Measurements from ENCODE around the gene TRPM3. TPM values are rescaled to one million over a fixed set of nuclear protein-coding genes. Genes with fewer than 3 reads are reported as not detected.

The TRPM3 gene
- total RNA-seq, 1 experiment from 2014 or later, result not detected

DNA sequence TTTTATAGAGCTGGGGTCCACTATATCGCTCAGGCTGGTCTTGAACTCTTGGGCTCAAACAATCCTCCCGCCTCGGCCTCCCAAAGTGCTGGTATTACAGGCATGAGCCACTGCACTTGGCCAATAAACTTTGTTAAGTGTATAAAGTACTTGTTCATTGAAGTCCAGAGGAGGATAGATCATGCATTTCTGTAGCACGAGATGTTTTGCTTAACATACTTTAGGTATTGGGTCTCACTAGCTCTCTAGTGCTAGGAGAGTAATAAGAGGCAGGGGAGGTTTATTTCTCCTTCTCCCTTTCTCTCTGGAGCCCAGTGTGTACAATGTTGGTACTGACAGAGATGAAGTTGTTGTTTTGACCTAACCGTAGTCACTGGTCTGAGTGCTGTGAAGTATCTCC is 581.4 kb downstream of the TRPM3 start:
- POLR2A ChIA-PET, result no interaction called here
- intact Hi-C loops (cut with micrococcal nuclease; ENCODE audit: unreplicated experiment), result no loop called here
- no peak overlapping the region for H3K27ac Mint-ChIP-seq (ENCODE audit: unreplicated experiment)
- no peaks in the 10 kb centered on the region for H3K9me3 Mint-ChIP-seq (ENCODE audit: unreplicated experiment)
- Histone ChIP-seq H3K27me3 (replicated peaks; ENCODE audit: control insufficient read depth, insufficient read depth, low read length) (no peaks in the 10 kb centered on the region), H3K4me1 (no peaks in the 10 kb centered on the region), H3K4me3 (ENCODE audit: low read depth, low read length) (no peak overlapping the region), H3K9me3 (no peaks in the 10 kb centered on the region), H3K36me3 (ENCODE audit: control insufficient read depth, insufficient read depth, low read length) (no peaks in the 10 kb centered on the region)
- H3K4me1 Mint-ChIP-seq (ENCODE audit: low read depth, unreplicated experiment), result no peaks in the 10 kb centered on the region
- no peaks in the 10 kb centered on the region for H3K36me3 Mint-ChIP-seq (ENCODE audit: insufficient read depth, unreplicated experiment)
- no peaks in the 10 kb centered on the region for H3K27me3 Mint-ChIP-seq (ENCODE audit: insufficient read depth, unreplicated experiment)
- no TSS peak for BruUV-seq (replicated peaks)
- no peak for DNase-seq
- CTCF ChIA-PET, result no interaction called here
- H3K4me3 Mint-ChIP-seq (ENCODE audit: unreplicated experiment), result no peak overlapping the region
- TF ChIP-seq CTCF (IDR thresholded peaks at IDR 0.05; ENCODE audit: insufficient read depth in 1 of 2, low read depth in 1 of 2, low read length in 1 of 2, severe bottlenecking in 1 of 2, unreplicated experiment in 1 of 2), result no peak

- no TSS peak for BruUV-seq (replicated peaks)
- no peaks in the 10 kb centered on the region for H3K36me3 ChIP-seq (ENCODE audit: control insufficient read depth, insufficient read depth, low read length)
- ChIA-PET CTCF (no interaction called here), POLR2A (no interaction called here)
- H3K36me3 Mint-ChIP-seq (ENCODE audit: insufficient read depth, unreplicated experiment), result no peaks in the 10 kb centered on the region
- H3K4me1 Mint-ChIP-seq (ENCODE audit: low read depth, unreplicated experiment), result no peaks in the 10 kb centered on the region
- intact Hi-C loops (cut with micrococcal nuclease; ENCODE audit: unreplicated experiment), result no loop called here
- no peak for DNase-seq
- no peaks in the 10 kb centered on the region for H3K27me3 ChIP-seq (replicated peaks; ENCODE audit: control insufficient read depth, insufficient read depth, low read length)
- no peak for TF ChIP-seq CTCF (IDR thresholded peaks at IDR 0.05; ENCODE audit: insufficient read depth in 1 of 2, low read depth in 1 of 2, low read length in 1 of 2, severe bottlenecking in 1 of 2, unreplicated experiment in 1 of 2)
- H3K4me3 Mint-ChIP-seq (ENCODE audit: unreplicated experiment), result no peak overlapping the region
- H3K27ac Mint-ChIP-seq (ENCODE audit: unreplicated experiment), result no peak overlapping the region
- no peaks in the 10 kb centered on the region for H3K4me1 ChIP-seq
- H3K27me3 Mint-ChIP-seq (ENCODE audit: insufficient read depth, unreplicated experiment), result no peaks in the 10 kb centered on the region
- H3K9me3 ChIP-seq, result no peaks in the 10 kb centered on the region
- no peak overlapping the region for H3K4me3 ChIP-seq (ENCODE audit: low read depth, low read length)
- H3K9me3 Mint-ChIP-seq (ENCODE audit: unreplicated experiment), result no peaks in the 10 kb centered on the region
These were observed 581.9 kb downstream of the TRPM3 start for GRCh38 chr9:70539526-70539925.

GRCh38 chr9:70539001-70539400 is 582.4 kb downstream of the TRPM3 start:
- Histone ChIP-seq H3K27me3 (replicated peaks; ENCODE audit: control insufficient read depth, insufficient read depth, low read length) (no peaks in the 10 kb centered on the region), H3K36me3 (ENCODE audit: control insufficient read depth, insufficient read depth, low read length) (no peaks in the 10 kb centered on the region), H3K4me3 (ENCODE audit: low read depth, low read length) (no peak overlapping the region), H3K9me3 (no peaks in the 10 kb centered on the region), H3K4me1 (no peaks in the 10 kb centered on the region)
- no peaks in the 10 kb centered on the region for H3K36me3 Mint-ChIP-seq (ENCODE audit: insufficient read depth, unreplicated experiment)
- no peak overlapping the region for H3K27ac Mint-ChIP-seq (ENCODE audit: unreplicated experiment)
- intact Hi-C loops (cut with micrococcal nuclease; ENCODE audit: unreplicated experiment), result no loop called here
- ChIA-PET CTCF (no interaction called here), POLR2A (no interaction called here)
- no peaks in the 10 kb centered on the region for H3K4me1 Mint-ChIP-seq (ENCODE audit: low read depth, unreplicated experiment)
- no peak overlapping the region for H3K4me3 Mint-ChIP-seq (ENCODE audit: unreplicated experiment)
- no peaks in the 10 kb centered on the region for H3K9me3 Mint-ChIP-seq (ENCODE audit: unreplicated experiment)
- DNase-seq, result no peak
- H3K27me3 Mint-ChIP-seq (ENCODE audit: insufficient read depth, unreplicated experiment), result no peaks in the 10 kb centered on the region
- no TSS peak for BruUV-seq (replicated peaks)
- TF ChIP-seq CTCF (IDR thresholded peaks at IDR 0.05; ENCODE audit: insufficient read depth in 1 of 2, low read depth in 1 of 2, low read length in 1 of 2, severe bottlenecking in 1 of 2, unreplicated experiment in 1 of 2), result no peak
